ENCODE measurements around the gene PUS1.

GRCh38 chr12:131991816-131992430, 62.8 kb downstream of the PUS1 start:
- no peak for TF ChIP-seq CTCF (IDR thresholded peaks at IDR 0.05)
- no peak for TF ChIP-seq POLR2A (IDR thresholded peaks at IDR 0.05)
